NCI-H2081 treated with DMSO at 0.1 percent for 48 hours (cell line): ENCODE measurements around the gene DPY30.
"Not testable (repeated sequence)": the region's sequence is repeated elsewhere in the genome, so short reads cannot be mapped to it uniquely, and the experiment has no call there.

ENCODE experiments used
- DNase-seq: peaks from one replicate; lab custom pipeline; 2025; lab: John Stamatoyannopoulos, UW

DPY30 gene

GRCh38 chr2:32039447-32040219, at the start of gene DPY30:
DPY30 (minus strand) TSS chr2:32039805; CDS start chr2:32039456, 349 bp downstream.
- DNase-seq, result peak; percentile 74

- DNase-seq, result no peak
These were observed 34.5 kb upstream of the DPY30 start for GRCh38 chr2:32074134-32074506.

- no peak for DNase-seq
These were observed 27.9 kb upstream of the DPY30 start for GRCh38 chr2:32067549-32067948.

GRCh38 chr2:32064713-32065112, 25.1 kb upstream of the DPY30 start:
- no peak for DNase-seq

- no peak for DNase-seq
These were observed 24.5 kb upstream of the DPY30 start for GRCh38 chr2:32064021-32064601.

GRCh38 chr2:32063310-32064020, 23.9 kb upstream of the DPY30 start, which contains the start of gene SPAST:
SPAST (plus strand) TSS chr2:32063556; CDS start chr2:32063832, 276 bp downstream.
- peak; percentile 95 for DNase-seq

- DNase-seq, result no peak
These were observed 22.6 kb upstream of the DPY30 start for GRCh38 chr2:32061973-32062861.

GRCh38 chr2:32061430-32061829, 21.8 kb upstream of the DPY30 start:
- DNase-seq, result no peak

- no peak for DNase-seq
These were observed 20.7 kb upstream of the DPY30 start for GRCh38 chr2:32060266-32060665.

- DNase-seq, result no peak
These were observed 18.5 kb upstream of the DPY30 start for GRCh38 chr2:32058130-32058529.

- DNase-seq, result not testable (repeated sequence)
These were observed 15.0 kb upstream of the DPY30 start for GRCh38 chr2:32054583-32054982.

GRCh38 chr2:32051836-32052439, 12.3 kb upstream of the DPY30 start:
- no peak for DNase-seq

- DNase-seq, result no peak
These were observed 4.0 kb upstream of the DPY30 start for GRCh38 chr2:32043561-32043960.

GRCh38 chr2:32034198-32034887, 5.3 kb downstream of the DPY30 start:
- not testable (repeated sequence) for DNase-seq

- DNase-seq, result not testable (repeated sequence)
These were observed 20.7 kb downstream of the DPY30 start for GRCh38 chr2:32018789-32019482.

- DNase-seq, result no peak
These were observed 26.7 kb downstream of the DPY30 start for GRCh38 chr2:32012872-32013271.

GRCh38 chr2:32011485-32011960, 28.1 kb downstream of the DPY30 start:
- DNase-seq, result no peak

GRCh38 chr2:32010670-32011484, 28.7 kb downstream of the DPY30 start, which contains the start of gene MEMO1:
MEMO1 (minus strand) TSS chr2:32011008; CDS start chr2:32010247, 761 bp downstream.
- peak; percentile 78 for DNase-seq

- not testable (repeated sequence) for DNase-seq
These were observed 29.3 kb downstream of the DPY30 start for GRCh38 chr2:32010280-32010669.
